ENCODE results near the gene SERPINA10. TPM values are rescaled to one million over a fixed set of nuclear protein-coding genes. Genes with fewer than 3 reads are reported as not detected.

SERPINA10 gene
- total RNA-seq, 1 donor from 2014 or later = not detected

DNA sequence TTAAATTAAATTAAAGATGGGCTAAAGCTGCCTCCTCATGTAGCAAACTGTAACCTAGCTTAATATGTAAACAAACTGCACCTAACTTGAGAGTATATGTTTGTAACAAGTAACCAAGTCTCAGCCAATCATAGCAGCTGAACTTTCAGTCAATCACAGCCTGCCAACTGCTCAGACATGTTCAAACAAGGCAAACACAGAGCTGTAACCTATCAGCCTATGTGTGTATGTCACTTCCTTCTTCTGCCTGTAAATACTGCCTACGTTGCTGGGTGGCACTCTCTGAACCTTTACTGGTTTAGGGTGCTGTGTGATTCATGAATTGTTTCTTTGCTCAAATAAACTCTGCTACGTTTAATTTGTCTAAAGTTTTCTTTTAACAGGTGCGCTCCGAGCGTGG is 27.2 kb upstream of the SERPINA10 start:
- DNase-seq (ENCODE audit: low read depth) = no peak
- Histone ChIP-seq H3K4me3 (ENCODE audit: low read depth, low read length) (no peak overlapping the region), H3K36me3 (ENCODE audit: control insufficient read depth, insufficient read depth, low read length) (no peaks in the 10 kb centered on the region), H3K27me3 (ENCODE audit: control insufficient read depth, insufficient read depth, low read length) (no peaks in the 10 kb centered on the region)
- TF ChIP-seq, protein P1, sequence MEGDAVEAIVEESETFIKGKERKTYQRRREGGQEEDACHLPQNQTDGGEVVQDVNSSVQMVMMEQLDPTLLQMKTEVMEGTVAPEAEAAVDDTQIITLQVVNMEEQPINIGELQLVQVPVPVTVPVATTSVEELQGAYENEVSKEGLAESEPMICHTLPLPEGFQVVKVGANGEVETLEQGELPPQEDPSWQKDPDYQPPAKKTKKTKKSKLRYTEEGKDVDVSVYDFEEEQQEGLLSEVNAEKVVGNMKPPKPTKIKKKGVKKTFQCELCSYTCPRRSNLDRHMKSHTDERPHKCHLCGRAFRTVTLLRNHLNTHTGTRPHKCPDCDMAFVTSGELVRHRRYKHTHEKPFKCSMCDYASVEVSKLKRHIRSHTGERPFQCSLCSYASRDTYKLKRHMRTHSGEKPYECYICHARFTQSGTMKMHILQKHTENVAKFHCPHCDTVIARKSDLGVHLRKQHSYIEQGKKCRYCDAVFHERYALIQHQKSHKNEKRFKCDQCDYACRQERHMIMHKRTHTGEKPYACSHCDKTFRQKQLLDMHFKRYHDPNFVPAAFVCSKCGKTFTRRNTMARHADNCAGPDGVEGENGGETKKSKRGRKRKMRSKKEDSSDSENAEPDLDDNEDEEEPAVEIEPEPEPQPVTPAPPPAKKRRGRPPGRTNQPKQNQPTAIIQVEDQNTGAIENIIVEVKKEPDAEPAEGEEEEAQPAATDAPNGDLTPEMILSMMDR (IDR thresholded peaks at IDR 0.05; ENCODE audit: insufficient read depth, low read length, poor library complexity, severe bottlenecking) = no peak

GRCh38 chr14:94317259-94317658 is 24.2 kb upstream of the SERPINA10 start:
- H3K36me3 ChIP-seq (ENCODE audit: control insufficient read depth, insufficient read depth, low read length) = no peaks in the 10 kb centered on the region
- H3K27me3 ChIP-seq (ENCODE audit: control insufficient read depth, insufficient read depth, low read length) = no peaks in the 10 kb centered on the region
- DNase-seq (ENCODE audit: low read depth) = no peak
- H3K4me3 ChIP-seq (ENCODE audit: low read depth, low read length) = no peak overlapping the region
- TF ChIP-seq, protein P1 (IDR thresholded peaks at IDR 0.05; ENCODE audit: insufficient read depth, low read length, poor library complexity, severe bottlenecking) = no peak

DNA sequence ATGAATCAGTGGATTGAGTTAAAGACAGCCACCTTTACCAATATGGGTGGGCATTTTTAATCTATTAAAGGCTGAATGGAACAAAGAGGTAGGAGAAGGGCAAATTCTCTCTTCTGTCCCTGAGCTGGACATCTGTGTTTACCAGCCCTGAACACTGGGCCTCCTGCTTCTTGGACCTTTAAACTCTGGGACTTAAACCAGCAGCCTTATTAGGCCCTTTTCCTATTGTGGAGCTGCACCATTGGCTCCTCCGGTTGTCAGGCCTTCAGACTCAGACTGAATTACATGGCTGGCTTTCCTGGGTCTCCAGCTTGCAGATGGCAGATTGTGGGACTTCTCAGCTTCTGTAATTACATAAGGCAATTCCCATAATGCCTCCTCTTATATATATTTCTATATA is 23.6 kb upstream of the SERPINA10 start:
- Histone ChIP-seq H3K27me3 (ENCODE audit: control insufficient read depth, insufficient read depth, low read length) (no peaks in the 10 kb centered on the region), H3K36me3 (ENCODE audit: control insufficient read depth, insufficient read depth, low read length) (no peaks in the 10 kb centered on the region), H3K4me3 (ENCODE audit: low read depth, low read length) (no peak overlapping the region)
- TF ChIP-seq, protein P1 (IDR thresholded peaks at IDR 0.05; ENCODE audit: insufficient read depth, low read length, poor library complexity, severe bottlenecking) = no peak
- DNase-seq (ENCODE audit: low read depth) = no peak

- TF ChIP-seq, protein P1 (IDR thresholded peaks at IDR 0.05; ENCODE audit: insufficient read depth, low read length, poor library complexity, severe bottlenecking) = no peak
- Histone ChIP-seq H3K27me3 (ENCODE audit: control insufficient read depth, insufficient read depth, low read length) (no peaks in the 10 kb centered on the region), H3K36me3 (ENCODE audit: control insufficient read depth, insufficient read depth, low read length) (no peaks in the 10 kb centered on the region), H3K4me3 (ENCODE audit: low read depth, low read length) (no peak overlapping the region)
- DNase-seq (ENCODE audit: low read depth) = no peak
These were observed 21.8 kb upstream of the SERPINA10 start for GRCh38 chr14:94314890-94315289.

- no peak overlapping the region for H3K4me3 ChIP-seq (ENCODE audit: low read depth, low read length)
- H3K27me3 ChIP-seq (ENCODE audit: control insufficient read depth, insufficient read depth, low read length) = no peaks in the 10 kb centered on the region
- TF ChIP-seq, protein P1 (IDR thresholded peaks at IDR 0.05; ENCODE audit: insufficient read depth, low read length, poor library complexity, severe bottlenecking) = no peak
- no peaks in the 10 kb centered on the region for H3K36me3 ChIP-seq (ENCODE audit: control insufficient read depth, insufficient read depth, low read length)
- DNase-seq (ENCODE audit: low read depth) = no peak
These were observed 21.1 kb upstream of the SERPINA10 start for GRCh38 chr14:94313991-94314655.

Data from kidney epithelial cell (primary cell).